ENCODE data around the gene ASTN1.

The ASTN1 gene

GRCh38 chr1:177024623-177025022, 139.9 kb downstream of the ASTN1 start:
- no peak for DNase-seq

GRCh38 chr1:177023726-177024125, 140.8 kb downstream of the ASTN1 start:
- DNase-seq, result no peak

- DNase-seq, result no peak
Measured at GRCh38 chr1:177023249-177023648, 141.3 kb downstream of the ASTN1 start.

GRCh38 chr1:177021687-177022086, 142.8 kb downstream of the ASTN1 start:
- DNase-seq, result no peak

GRCh38 chr1:177020851-177021589, 143.5 kb downstream of the ASTN1 start:
- DNase-seq, result no peak

GRCh38 chr1:177017287-177017852, 147.1 kb downstream of the ASTN1 start:
- DNase-seq, result no peak

GRCh38 chr1:177014325-177014724, 150.2 kb downstream of the ASTN1 start:
- DNase-seq, result no peak

GRCh38 chr1:177012342-177012925, 152.1 kb downstream of the ASTN1 start:
- DNase-seq, result no peak

- no peak for DNase-seq
Measured at GRCh38 chr1:177011508-177011907, 153.0 kb downstream of the ASTN1 start.

GRCh38 chr1:177010211-177010825, 154.2 kb downstream of the ASTN1 start:
- no peak for DNase-seq

GRCh38 chr1:177008653-177009052, 155.9 kb downstream of the ASTN1 start:
- no peak for DNase-seq

GRCh38 chr1:177007437-177008161, 156.9 kb downstream of the ASTN1 start:
- no peak for DNase-seq

- no peak for DNase-seq
Measured at GRCh38 chr1:177002891-177003290, 161.6 kb downstream of the ASTN1 start.

- no peak for DNase-seq
Measured at GRCh38 chr1:177001556-177001955, 163.0 kb downstream of the ASTN1 start.

- no peak for DNase-seq
Measured at GRCh38 chr1:176998183-176998795, 166.2 kb downstream of the ASTN1 start.

GRCh38 chr1:176996456-176997090, 167.9 kb downstream of the ASTN1 start:
- DNase-seq, result no peak

GRCh38 chr1:176994931-176995596, 169.4 kb downstream of the ASTN1 start:
- no peak for DNase-seq

- no peak for DNase-seq
Measured at GRCh38 chr1:176993587-176993986, 170.9 kb downstream of the ASTN1 start.

GRCh38 chr1:176989754-176990153, 174.8 kb downstream of the ASTN1 start:
- no peak for DNase-seq

- DNase-seq, result no peak
Measured at GRCh38 chr1:176989023-176989422, 175.5 kb downstream of the ASTN1 start.

- no peak for DNase-seq
Measured at GRCh38 chr1:176987016-176987415, 177.5 kb downstream of the ASTN1 start.

GRCh38 chr1:176983731-176984130, 180.8 kb downstream of the ASTN1 start:
- DNase-seq, result no peak
